HG03108 (cell line): Measurements from ENCODE around the gene CACNG4.
"Not testable (repeated sequence)": the region's sequence is repeated elsewhere in the genome, so short reads cannot be mapped to it uniquely, and the experiment has no call there.

Experiments used
- ATAC-seq: cut with Tn5 transposase; IDR thresholded peaks from one replicate; pipeline ENCODE4 v1.9.1; 2021; ENCODE audit warnings: moderate library complexity; ENCODE audit not compliant: unreplicated experiment

CACNG4 gene

GRCh38 chr17:67040652-67041051 lies 76.1 kb downstream of the CACNG4 start:
- no peak for ATAC-seq

- not testable (repeated sequence) for ATAC-seq
These were observed 76.6 kb downstream of the CACNG4 start for GRCh38 chr17:67041119-67041518.

DNA sequence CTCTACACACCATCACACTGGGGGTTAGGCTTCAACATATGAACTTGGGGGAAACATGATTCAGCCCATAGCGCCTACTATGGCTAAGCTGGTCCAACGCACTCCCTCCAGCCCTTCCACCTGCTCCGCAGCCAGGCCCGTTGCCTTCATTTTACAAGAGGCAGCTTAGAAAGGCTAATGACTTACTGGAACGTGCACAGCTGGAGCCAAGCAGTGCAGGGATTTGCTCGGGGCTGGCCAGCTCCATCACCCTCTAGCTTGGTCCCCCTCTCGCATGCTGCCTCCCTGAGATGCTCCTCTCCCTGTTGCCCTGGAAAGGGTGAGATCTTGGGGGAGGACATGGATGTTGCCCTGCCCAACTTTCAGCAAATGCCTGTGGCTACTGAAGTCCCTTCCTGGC lies 77.0 kb downstream of the CACNG4 start:
- ATAC-seq, result no peak

GRCh38 chr17:67041941-67042899 lies 77.7 kb downstream of the CACNG4 start:
- no peak for ATAC-seq

GRCh38 chr17:67043283-67043682 lies 78.8 kb downstream of the CACNG4 start:
- ATAC-seq, result no peak

DNA sequence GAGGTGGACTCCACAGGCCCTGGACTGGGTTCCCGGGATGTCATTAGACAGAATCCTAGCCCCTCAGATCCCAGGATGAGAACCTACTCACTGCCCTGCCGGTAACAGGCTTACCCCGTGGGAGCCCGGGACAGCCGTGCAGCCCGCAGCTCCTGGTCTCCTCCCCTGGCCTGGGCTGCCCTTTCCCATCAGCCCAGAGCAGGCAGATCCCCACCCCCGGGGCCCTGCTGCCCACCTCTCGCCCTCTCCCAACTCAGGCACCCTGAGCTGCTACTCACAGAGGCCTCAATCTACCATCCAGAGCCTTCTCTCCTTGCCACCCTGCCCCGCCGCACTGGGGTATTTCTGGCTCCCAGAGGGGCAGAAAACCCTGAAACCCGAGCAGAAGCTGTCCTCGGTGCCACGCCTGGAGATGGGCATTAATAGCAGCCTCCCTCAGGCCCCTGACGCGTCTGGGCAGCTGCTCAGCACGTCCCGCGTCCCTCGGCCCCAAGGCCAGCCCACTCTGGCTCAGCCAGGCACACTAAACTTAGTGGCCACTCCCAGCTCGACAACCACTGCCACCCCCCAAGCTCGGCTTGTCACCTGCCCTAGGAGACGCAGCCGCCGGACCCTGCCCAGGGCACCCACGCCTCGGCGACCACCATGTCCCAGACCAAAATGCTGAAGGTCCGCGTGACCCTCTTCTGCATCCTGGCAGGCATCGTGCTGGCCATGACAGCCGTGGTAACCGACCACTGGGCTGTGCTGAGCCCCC lies 79.7 kb downstream of the CACNG4 start, which contains the start of gene CACNG1:
Gene CACNG1, plus strand, starts transcription at position 539 of the 757 bp plus-strand sequence. Its CDS starts 107 bp downstream, at position 646.
- ATAC-seq, result no peak

DNA sequence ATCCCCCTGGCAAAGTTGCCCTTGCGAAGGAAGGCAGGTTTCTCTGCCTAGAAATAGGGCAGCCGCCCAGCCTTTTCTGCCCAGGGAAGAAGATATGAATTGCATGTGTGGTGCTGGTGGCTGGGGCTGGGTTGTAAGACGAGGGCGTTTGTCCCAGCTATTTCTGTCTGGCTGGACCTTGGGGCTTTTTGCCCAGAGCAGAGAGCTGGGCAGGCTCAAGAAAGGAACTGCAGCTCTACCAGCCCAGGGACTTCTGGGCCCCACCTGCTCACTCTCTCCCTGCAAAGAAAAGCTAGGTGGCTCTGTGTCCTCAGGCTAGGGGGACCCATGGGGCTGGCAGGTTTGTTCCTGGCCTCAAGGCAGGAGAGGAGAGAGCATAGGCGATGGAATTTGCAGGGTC lies 80.4 kb downstream of the CACNG4 start:
- no peak for ATAC-seq

DNA sequence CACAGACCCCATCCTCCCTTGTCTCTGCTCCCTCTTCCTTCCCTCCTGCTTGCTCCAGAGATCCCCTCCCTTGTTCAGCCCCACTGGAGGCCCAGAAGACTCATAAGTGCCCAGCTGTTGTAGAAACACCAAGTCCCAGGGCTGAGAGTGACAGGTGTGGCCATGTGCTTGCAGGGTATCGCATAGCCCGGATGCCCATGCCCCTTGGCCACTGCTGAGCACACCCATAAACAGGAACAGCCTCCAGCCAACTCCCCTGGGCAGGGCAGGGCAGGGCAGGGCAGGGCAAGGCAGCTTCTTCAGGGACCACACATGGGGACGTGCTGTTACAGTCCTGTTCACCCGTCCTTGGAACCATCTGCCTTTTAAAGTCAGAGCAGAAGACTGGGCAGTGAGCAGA lies 81.9 kb downstream of the CACNG4 start:
- no peak for ATAC-seq

DNA sequence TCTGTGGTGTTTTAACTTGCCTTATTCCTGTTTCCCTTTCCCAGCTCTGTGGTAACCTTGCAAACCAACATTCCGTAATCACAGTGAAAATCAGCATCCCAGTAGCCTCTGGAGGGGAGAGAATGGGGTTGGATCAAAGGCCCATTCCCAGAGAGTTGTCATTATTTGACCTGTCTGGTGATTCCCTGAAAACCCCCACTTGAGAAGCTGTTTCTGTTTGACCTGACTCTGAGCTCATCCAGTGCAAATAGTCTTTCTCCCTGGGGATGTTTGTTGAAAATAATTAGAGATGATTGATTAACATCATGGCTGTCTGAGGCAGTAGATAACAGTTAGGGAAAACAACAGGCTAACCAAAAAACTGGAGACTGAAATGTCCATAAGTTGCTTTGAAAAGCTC lies 82.9 kb downstream of the CACNG4 start:
- no peak for ATAC-seq

- no peak for ATAC-seq
These were observed 84.7 kb downstream of the CACNG4 start for GRCh38 chr17:67049025-67049739.

DNA sequence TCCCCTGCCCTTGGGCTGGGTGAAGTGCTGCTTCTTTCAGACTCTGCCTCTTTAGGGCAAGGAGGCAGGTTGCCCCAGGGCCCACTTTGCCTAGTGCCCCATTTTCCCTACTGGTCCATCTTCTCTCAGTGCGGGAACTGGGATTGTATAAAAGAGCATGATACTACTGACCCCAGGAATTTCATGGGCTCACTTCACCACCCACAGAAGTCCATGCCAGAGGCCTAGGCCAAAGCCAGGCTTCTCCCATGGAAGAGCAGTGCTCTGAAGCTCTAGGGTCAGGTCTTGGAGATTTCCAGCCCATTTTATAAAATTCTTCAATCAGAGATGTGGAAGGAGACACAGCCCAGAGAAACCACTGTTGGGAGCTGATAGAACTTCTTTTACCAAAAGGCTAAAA lies 85.6 kb downstream of the CACNG4 start:
- no peak for ATAC-seq

GRCh38 chr17:67050471-67051154 lies 86.1 kb downstream of the CACNG4 start:
- no peak for ATAC-seq

GRCh38 chr17:67051155-67051538 lies 86.6 kb downstream of the CACNG4 start:
- ATAC-seq, result no peak

- ATAC-seq, result no peak
These were observed 87.3 kb downstream of the CACNG4 start for GRCh38 chr17:67051837-67052236.

DNA sequence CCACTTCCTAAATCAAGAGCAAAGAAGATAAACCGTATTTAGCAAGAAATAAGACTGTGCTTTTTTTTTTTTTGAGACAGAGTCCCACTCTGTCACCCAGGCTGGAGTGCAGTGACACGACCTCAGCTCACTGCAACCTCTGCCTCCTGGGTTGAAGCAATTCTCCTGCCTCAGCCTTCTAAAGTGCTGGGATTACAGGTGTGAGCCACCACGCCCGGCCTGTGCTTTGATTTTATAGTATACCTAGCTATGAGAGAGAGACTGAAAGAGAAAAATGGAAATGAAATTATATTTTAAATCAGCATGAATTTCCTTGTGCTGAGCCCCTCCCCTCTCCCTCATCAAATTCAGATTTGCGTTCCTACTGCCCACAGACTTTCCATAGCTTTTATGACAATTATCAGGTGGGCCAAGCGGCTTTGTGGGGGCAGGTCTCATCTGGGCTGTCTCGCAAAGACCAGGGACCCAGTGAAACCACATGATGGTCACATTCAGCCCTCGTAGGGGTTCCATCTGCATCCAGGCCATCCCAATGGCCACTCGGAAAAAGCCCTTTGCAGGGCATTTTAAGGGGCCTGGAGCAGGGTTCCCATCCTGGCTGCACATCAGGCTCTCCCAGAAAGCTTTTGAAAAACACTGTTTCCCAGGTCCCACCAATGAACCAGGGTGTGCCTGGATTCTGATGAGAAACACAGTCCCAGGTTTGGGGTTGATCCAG lies 88.4 kb downstream of the CACNG4 start:
- no peak for ATAC-seq

- no peak for ATAC-seq
These were observed 89.0 kb downstream of the CACNG4 start for GRCh38 chr17:67053438-67054000.

DNA sequence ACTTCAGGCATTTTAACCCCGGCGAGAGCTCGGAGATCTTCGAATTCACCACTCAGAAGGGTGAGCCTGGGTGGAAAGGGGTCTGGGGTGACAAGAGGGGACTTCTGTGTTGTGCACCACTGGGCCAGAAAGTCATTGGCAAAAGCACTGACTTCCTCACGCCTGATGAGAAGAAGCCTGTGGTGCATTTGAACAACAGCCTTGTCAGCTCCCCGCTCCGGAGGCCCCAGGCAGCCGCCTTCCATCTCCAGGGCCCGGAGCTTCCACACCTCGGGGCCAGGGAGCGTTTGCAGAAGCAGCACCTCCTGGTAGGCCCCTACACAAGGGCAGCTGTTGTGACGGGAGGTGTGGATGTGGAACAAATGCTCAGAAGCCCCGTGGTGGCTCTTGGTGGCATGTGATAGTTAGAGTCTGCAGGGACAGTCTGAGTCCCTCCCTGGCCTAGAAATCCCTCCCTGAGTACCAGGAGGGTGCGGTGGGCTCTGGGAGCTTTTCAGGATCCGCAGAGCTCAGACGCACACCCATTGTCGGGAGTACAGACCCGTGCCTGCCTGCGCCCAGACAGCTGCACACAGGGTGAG lies 89.6 kb downstream of the CACNG4 start:
- ATAC-seq, result no peak

DNA sequence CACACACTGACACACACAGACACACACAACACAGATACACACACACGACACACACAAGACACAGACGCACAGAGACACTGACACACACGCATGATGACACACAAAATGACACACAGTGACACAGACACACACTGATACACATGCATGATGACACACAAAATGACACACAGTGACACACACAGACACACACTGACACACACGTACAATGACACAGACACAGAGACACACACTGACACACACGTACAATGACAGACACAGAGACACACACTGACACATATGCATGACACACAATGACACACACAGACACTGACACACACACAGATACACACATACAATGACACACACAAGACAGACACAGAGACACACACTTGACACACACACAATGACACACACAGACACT lies 90.1 kb downstream of the CACNG4 start:
- no peak for ATAC-seq

DNA sequence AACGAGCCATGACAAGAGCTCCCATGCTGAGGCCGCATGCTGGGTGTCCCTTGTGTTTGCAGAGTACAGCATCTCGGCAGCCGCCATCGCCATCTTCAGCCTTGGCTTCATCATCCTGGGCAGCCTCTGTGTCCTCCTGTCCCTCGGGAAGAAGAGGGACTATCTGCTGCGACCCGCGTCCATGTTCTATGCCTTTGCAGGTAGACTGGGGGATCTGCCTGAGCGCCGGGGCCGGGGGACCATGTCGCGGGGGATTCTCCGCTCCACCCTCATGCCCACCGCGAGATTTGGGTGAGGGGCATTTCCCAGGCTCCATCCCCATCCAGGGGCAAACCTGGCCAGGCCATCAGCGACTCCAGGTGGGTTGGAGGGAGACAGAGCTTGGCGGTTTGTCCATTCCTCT lies 90.5 kb downstream of the CACNG4 start:
- no peak for ATAC-seq
